Activated naive CD4-positive, alpha-beta T cell treated with Interleukin-2 at 50 U/mL for 16 hours (primary cell): ENCODE measurements around the gene SPNS1.
A peak's percentile ranks its signal among the peaks of the same experiment; 100 is the strongest.
"Not testable (repeated sequence)": the region's sequence is repeated elsewhere in the genome, so short reads cannot be mapped to it uniquely, and the experiment has no call there.

Experiments used
- DNase-seq: peaks from one replicate; pipeline ENCODE4 v3.0.0-alpha.2; 2020

Gene SPNS1

GRCh38 chr16:28958836-28959235 is 15.7 kb upstream of the SPNS1 start:
- DNase-seq, result no peak

- DNase-seq, result no peak
Measured at GRCh38 chr16:28964072-28964471, 10.5 kb upstream of the SPNS1 start.

- DNase-seq, result no peak
Measured at GRCh38 chr16:28964496-28964895, 10.1 kb upstream of the SPNS1 start.

DNA sequence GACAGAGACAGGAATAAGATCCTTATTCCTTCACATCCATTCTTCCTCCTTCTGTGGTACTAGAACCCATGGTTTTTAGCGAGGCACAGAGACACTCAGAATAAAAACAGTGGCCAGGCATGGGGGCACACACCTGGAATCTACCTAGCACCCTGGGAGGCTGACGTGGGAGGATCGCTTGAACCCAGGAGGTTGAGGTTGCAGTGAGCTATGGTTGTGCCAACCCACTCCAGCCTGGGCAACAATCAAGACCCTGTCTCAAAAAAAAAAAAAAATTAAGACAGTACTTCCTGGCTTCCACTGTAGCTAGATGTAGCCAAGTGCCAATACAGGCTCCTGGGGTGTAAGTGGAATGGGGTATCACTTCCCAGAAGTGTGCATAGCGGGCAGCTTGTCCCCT is 7.4 kb upstream of the SPNS1 start:
- no peak for DNase-seq

- DNase-seq, result not testable (repeated sequence)
Measured at GRCh38 chr16:28969696-28970095, 4.9 kb upstream of the SPNS1 start.

GRCh38 chr16:28974007-28974436 is 556 bp upstream of the SPNS1 start:
- DNase-seq, result peak; percentile 41

DNA sequence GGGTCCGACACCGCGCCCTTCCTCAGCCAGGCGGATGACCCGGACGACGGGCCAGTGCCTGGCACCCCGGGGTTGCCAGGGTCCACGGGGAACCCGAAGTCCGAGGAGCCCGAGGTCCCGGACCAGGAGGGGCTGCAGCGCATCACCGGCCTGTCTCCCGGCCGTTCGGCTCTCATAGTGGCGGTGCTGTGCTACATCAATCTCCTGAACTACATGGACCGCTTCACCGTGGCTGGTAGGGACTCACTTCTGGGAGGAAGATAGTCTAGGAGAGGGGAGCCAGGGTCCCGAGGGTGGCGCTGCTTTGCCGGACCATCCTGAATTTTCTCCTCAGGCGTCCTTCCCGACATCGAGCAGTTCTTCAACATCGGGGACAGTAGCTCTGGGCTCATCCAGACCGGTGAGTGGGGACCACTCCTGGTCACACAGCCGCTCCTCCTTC is 601 bp downstream of the SPNS1 start:
- no peak for DNase-seq

DNA sequence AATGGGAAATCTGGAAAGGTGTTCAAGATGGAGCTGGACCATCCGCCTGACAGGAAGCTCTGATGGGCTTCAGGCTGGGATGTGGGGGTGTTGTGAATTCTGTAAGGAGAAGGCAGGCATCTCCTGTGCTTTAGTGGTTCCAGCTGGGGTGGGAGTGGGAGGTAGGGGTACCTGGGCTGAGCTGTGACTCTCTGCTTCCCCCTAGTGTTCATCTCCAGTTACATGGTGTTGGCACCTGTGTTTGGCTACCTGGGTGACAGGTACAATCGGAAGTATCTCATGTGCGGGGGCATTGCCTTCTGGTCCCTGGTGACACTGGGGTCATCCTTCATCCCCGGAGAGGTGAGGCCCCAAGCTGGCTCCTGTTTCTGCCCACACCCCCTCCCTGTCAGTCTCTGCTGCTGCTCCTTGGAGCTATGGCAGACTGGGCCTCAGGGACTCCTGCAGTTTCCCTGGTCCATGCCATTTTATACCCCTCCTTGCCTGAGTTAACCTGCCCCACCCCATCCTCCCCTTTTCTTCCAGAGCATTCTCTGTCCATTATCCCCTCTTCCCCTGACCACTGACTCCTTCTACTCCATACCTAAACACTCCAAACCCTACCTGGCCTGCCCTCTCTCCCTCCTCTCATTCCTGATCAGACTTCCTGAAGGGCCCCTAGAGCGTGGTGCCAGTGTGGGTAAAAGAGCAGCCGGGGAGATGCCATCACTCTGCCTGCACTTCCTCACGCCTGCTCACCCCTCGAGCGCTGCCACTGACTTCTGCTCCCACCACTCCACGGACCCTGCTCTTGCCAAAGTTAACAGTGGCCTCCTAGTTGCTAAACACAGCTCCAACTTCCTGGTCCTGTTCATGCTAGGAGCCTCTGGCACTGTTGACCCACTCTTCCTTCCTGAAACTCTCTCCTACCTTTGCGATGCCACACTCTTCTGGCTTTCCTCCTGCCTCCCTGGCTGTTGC is 3.4 kb downstream of the SPNS1 start:
- DNase-seq, result peak; percentile 10

DNA sequence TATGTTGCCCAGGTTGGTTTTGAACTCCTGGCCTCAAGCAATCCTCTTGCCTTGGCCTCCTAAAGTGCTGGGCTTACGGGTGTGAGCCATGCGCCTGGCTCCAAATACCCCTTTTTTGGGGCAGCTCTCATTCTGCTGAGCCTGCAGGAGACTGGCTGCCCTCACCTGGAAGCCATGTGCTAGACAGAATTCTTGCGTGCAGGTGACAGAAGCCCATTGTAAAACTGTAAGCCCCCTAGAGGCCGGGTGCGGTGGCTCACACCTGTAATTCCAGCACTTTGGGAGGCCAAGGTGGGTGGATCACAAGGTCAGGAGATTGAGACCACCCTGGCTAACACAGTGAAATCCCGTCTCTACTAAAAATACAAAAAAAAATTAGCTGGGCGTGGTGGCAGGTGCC is 5.8 kb downstream of the SPNS1 start:
- DNase-seq, result not testable (repeated sequence)

- DNase-seq, result no peak
Measured at GRCh38 chr16:28980929-28981328, 6.4 kb downstream of the SPNS1 start.

GRCh38 chr16:28981517-28981916 is 6.9 kb downstream of the SPNS1 start:
- peak; percentile 35 for DNase-seq

DNA sequence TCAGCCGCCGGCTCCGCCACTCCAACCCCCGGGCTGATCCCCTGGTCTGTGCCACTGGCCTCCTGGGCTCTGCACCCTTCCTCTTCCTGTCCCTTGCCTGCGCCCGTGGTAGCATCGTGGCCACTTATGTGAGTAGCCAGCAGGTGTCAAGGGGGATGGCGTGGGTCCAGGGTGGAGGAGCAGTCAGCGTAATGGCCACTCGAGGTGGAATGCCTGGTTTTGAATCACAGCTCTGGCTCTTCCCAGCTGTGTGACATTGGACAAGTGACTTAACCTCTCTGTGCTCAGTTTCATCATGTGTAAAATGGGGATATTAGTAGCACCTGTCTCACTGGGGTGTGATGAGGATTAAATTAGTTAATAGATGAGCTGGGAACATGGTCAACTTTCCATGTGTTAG is 7.8 kb downstream of the SPNS1 start:
- no peak for DNase-seq

DNA sequence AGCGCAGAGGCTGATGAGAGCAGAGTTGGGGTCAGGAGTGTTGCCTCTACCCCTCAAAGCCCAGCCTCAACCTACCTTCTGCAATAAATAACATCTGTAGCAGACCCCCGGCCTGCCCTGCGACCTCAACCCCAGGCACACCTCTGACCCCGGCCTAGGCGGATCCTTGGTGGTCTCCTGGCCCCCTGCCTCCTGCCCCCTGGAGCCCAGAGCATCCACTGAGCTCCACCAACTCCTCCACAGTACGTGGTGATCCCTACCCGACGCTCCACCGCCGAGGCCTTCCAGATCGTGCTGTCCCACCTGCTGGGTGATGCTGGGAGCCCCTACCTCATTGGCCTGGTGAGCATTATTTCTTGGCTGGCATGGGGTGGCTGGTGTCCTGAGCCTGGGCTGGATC is 8.4 kb downstream of the SPNS1 start:
- no peak for DNase-seq

- no peak for DNase-seq
Measured at GRCh38 chr16:28983644-28984043, 9.1 kb downstream of the SPNS1 start.

GRCh38 chr16:28984091-28984490 is 9.5 kb downstream of the SPNS1 start:
- DNase-seq, result no peak

DNA sequence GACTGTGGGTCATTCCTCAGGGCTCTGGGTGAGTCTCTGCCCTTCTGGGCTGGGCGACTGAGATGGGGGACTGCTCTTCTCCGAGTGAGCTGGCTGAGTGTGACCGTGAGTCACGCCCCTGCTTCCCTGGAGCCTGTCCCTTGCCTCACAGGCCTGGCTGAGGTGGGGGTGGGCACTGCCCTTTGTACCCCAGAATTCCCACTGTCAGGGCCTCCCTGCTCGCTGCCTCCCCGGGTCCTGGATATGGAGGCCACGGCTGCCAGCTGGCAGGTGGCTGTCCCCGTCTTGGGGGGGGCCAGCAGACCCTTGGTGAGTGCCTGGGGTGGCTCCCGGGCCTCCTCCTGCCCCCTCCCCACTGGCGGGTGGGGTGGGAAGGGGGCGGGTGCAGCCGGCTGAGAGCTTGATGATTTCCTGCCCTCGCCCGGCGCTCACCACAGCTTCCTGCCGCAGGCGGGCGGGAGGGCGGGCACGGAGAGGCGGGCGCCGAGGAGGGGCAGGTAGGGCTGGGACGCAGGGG is 10.1 kb downstream of the SPNS1 start, which contains the start of gene LAT:
TSS of gene LAT (plus strand) at position 434 of the 517 bp plus-strand sequence. CDS start 366 bp downstream, outside the sequence.
- peak; percentile 78 for DNase-seq

- peak; percentile 29 for DNase-seq
Measured at GRCh38 chr16:28985211-28986041, 10.8 kb downstream of the SPNS1 start.

DNA sequence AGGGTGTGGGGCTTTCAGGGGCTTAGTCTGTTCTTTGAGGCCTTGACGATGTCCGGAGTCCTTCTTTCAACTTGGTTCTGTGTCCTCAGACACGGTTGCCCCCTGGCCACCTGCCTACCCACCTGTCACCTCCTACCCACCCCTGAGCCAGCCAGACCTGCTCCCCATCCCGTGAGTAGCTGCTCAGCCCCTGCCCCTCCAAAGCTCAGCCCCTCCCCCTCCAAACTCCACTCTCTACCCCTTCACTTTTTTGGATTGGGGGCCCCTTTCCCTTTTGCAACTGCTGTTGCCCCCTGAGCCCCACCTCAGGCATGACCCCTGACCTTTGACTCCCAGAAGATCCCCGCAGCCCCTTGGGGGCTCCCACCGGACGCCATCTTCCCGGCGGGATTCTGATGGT is 11.5 kb downstream of the SPNS1 start:
- no peak for DNase-seq

GRCh38 chr16:28986492-28986891 is 11.9 kb downstream of the SPNS1 start:
- DNase-seq, result peak; percentile 17

- DNase-seq, result no peak
Measured at GRCh38 chr16:28987170-28987853, 12.7 kb downstream of the SPNS1 start.

DNA sequence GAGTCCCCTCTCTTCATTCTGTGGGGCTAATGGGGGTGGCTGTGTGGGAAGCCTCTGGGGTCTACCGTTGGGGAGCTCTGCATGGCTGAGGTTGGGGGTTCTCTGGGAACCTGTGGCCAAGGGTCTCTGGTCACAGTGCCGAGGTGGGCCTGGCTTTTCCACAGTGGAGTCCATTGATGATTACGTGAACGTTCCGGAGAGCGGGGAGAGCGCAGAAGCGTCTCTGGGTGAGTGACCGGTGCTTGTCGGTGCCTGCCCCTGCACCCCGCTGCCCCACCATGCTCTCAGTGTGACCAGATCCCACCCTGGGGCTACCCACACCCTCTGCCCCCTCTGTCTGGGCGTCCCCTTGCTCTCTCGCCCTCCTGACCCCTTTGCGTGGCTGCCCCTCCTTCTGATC is 14.8 kb downstream of the SPNS1 start:
- no peak for DNase-seq

GRCh38 chr16:28990375-28991040 is 15.9 kb downstream of the SPNS1 start:
- peak; percentile 76 for DNase-seq
